Measurements from ENCODE around the gene MMD2.

DNA sequence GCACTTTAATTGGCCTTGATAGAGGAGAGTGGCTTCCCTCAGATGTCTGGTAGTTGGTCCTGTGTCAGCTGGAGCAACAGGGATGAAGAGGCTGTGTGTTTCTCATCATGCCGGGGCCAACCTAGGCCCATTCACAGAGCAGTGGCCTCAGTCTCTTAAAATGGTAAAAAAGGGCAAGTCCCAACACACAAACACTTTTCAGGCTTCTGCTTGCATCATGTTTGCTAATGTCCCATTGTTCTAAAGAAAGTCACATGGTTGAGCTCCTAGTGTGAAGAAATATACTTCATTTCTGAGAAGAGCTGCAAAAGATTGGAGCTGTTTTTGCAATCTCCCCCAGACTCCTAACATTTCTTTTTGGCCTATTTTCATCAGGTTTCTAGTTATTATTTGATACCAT lies 46.1 kb upstream of the MMD2 start:
- TF ChIP-seq, protein P1, sequence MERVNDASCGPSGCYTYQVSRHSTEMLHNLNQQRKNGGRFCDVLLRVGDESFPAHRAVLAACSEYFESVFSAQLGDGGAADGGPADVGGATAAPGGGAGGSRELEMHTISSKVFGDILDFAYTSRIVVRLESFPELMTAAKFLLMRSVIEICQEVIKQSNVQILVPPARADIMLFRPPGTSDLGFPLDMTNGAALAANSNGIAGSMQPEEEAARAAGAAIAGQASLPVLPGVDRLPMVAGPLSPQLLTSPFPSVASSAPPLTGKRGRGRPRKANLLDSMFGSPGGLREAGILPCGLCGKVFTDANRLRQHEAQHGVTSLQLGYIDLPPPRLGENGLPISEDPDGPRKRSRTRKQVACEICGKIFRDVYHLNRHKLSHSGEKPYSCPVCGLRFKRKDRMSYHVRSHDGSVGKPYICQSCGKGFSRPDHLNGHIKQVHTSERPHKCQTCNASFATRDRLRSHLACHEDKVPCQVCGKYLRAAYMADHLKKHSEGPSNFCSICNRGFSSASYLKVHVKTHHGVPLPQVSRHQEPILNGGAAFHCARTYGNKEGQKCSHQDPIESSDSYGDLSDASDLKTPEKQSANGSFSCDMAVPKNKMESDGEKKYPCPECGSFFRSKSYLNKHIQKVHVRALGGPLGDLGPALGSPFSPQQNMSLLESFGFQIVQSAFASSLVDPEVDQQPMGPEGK (CRISPR knock-in tag; IDR thresholded peaks at IDR 0.05; ENCODE audit: borderline replicate concordance) = no peak
- TF ChIP-seq, protein P2, sequence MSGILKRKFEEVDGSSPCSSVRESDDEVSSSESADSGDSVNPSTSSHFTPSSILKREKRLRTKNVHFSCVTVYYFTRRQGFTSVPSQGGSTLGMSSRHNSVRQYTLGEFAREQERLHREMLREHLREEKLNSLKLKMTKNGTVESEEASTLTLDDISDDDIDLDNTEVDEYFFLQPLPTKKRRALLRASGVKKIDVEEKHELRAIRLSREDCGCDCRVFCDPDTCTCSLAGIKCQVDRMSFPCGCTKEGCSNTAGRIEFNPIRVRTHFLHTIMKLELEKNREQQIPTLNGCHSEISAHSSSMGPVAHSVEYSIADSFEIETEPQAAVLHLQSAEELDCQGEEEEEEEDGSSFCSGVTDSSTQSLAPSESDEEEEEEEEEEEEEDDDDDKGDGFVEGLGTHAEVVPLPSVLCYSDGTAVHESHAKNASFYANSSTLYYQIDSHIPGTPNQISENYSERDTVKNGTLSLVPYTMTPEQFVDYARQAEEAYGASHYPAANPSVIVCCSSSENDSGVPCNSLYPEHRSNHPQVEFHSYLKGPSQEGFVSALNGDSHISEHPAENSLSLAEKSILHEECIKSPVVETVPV (CRISPR knock-in tag; IDR thresholded peaks at IDR 0.05) = no peak
- TF ChIP-seq SNAI2 (CRISPR knock-in tag; IDR thresholded peaks at IDR 0.05) (no peak), ZC3H10 (CRISPR knock-in tag; IDR thresholded peaks at IDR 0.05) (no peak), TCF4 (CRISPR knock-in tag; IDR thresholded peaks at IDR 0.05; ENCODE audit: borderline replicate concordance) (no peak)

Data from SK-N-SH treated with all-trans-retinoic acid at 6 μM for 48 hours (cell line).